ENCODE data around the gene SLC51A. TPM values are rescaled to one million over a fixed set of nuclear protein-coding genes. Genes with fewer than 3 reads are reported as not detected.

Gene SLC51A
- total RNA-seq, 1 donor from 2014 or later, result not detected

DNA sequence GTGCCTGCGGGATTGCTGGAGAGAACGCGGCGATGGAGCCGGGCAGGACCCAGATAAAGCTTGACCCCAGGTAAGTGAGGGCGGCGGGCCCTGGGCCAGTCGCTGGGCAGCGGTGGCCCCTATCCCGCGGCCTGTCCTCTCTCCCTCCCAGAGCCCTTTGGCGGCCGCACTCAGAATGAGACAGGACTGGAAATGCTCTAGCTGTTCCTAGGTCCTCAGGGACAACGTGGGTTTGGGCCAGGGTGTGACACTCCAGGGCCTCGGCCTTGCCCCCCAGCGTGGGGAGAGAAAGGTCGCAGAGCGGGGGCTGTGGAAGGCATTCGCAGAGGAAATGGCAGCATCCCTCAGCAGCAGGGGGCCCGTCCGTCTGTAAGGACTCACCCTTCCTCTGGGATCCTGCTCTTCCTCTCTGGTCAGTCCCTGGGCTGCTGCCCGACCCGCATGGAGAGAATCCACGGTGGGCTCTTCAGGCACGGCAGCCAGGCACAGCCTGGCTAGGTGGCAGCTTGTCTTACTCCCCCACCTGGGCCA lies 412 bp downstream of the SLC51A start:
- DNase-seq, result no peak

- DNase-seq, result no peak
Observed at GRCh38 chr3:196217307-196218154, 1.2 kb downstream of the SLC51A start.

DNA sequence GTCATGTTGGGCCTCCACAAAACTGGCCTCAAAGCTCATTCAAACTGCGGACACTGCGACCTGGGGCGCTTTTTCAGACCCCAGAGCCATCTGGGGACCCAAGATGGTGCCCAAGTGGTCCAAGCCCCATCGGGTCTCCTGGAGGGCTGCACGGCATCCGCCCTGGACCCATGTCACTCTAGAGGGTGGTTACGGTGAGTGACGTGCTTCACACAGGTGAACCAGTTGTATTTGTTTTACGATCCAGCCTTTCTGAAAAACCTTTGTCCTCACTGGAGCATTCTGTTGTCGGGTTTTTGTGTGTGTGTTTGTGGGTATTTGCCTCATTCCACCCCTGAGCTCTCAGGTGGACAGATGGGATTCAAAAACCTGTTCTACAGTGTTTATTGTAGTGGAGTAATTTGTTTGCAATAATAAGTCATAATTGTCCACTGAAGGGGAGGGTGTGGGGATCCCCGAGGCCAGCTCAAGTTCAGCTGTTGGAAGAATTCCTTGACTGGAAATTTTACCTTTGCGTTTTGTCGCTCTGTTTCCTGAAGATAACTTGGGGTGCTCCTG lies 1.9 kb downstream of the SLC51A start:
- DNase-seq, result no peak

DNA sequence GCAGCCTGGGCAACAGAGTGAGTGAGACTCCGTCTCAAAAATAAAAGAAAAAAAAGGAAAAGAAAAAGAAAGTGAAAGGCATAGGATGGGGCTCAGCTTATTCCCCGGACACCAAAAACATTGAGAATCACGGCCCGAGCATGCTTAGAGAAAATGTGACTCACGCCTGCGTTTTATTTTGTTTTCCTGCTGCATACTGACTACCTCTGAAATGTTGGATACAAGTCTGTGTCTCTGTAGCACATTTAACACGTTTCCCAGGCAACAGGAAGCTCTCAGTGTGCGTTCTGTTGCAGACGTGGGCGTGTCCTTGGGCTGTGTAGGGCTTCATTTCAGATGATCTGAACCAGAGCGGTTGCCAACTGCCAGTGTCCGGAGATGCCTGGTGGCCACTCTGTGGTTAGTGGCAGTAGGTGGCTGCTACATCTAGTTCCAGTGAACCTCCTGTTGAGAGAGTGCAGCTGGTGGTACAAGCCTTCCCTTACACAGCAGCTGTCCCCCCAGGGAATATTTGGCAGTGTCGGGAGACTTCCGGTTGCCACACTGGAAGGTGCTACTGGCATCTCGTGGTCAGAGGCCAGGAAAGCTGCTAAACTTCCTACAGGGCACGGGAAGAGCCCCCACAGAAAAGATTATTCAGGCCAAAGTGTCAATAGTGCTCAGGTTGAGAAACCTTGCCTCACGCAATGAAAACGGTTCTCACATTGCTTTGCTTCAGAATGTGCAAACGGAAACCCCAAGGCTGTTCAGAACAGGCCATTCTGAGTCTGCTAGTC lies 3.0 kb downstream of the SLC51A start:
- peak; percentile 61 for DNase-seq

DNA sequence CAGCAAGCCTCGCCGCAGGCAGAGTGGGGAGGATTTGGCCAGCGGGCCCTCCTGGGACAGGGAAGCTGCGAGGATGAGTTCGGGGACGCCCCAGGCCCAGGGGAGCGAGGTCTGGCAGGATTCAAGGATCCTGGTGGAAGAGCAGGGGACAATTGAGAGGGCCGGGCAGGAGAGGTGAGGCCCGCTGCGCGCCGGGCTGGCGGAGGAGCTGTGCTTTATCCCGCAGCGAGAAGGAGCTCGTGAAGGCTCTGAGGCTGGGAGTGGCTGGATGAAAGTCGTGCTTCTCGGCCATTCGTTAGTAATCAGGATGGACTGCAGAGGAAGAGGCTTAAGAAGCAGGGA lies 3.6 kb downstream of the SLC51A start:
- DNase-seq, result no peak

GRCh38 chr3:196220587-196220986 lies 4.3 kb downstream of the SLC51A start:
- no peak for DNase-seq

GRCh38 chr3:196220991-196221390 lies 4.7 kb downstream of the SLC51A start:
- DNase-seq, result no peak

GRCh38 chr3:196222876-196223595 lies 6.7 kb downstream of the SLC51A start:
- no peak for DNase-seq

GRCh38 chr3:196225086-196225485 lies 8.8 kb downstream of the SLC51A start:
- DNase-seq, result no peak

- no peak for DNase-seq
Observed at GRCh38 chr3:196225763-196226364, 9.5 kb downstream of the SLC51A start.

GRCh38 chr3:196227121-196227561 lies 10.8 kb downstream of the SLC51A start:
- DNase-seq, result no peak

GRCh38 chr3:196227629-196228493 lies 11.5 kb downstream of the SLC51A start:
- no peak for DNase-seq

DNA sequence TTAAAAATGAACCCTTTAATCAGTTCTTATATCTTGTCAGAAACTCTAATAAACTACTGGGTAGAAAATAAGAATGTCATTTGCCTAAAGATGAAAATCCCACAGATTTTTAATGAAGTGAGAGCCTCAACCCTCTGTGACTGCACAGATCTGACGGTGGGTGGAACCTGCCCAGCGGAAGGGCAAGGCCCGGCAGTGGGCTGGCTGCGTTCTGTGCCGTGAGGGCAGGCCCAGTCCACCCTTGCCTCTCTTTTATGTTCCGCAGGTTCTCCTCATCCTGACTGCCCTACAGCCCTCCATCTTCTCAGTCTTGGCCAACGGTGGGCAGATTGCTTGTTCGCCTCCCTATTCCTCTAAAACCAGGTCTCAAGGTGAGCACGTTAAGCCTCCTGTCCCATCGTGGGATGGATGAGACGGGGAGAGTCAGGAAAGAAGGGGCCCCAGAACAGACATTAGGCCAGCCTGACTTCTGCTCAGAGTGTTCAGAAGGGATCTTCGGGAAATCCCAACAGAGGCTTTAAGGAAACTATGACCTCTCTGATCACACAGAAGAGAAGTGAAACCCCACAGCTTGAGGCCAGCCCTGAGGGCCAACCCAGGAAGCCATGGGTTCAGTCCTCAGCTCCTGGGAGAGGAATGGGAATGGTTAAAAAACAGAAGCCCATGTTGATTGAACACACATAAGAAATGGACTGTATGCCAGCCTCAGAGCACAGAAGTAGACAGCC lies 16.0 kb downstream of the SLC51A start:
- DNase-seq, result no peak

GRCh38 chr3:196232882-196233251 lies 16.5 kb downstream of the SLC51A start:
- no peak for DNase-seq

DNA sequence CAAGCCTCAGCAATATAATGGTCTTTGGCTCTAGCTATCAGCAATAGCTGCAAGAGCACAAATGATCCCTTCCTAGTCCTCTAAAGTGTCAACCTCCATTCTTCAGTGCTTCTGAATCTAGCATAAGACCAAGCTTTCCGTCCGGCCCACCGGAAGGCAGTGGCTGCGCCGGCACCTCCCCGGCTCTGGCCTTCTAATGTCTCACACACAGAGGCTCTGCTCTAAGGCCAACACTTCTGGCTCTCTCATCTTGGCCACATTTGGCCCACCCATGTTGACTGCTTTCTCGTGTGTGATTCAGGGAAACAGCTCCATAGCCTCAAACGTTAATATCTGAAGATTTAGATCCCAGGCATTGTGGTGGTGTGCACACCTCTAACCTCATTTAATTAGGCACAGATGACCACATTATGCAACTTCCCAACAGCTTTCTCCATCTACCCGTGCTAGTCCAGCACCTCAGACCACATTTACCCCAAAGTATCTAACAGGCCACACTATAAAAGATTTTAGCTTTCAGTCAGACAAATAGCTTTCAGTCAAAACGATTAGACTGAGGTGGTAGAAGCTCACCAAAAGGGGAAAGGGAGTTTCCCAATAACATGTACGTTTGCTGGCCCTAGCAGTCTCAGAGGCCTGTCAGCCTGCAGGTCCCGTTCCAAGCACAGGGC lies 19.3 kb downstream of the SLC51A start:
- no peak for DNase-seq

GRCh38 chr3:196236223-196236622 lies 19.9 kb downstream of the SLC51A start:
- no peak for DNase-seq

DNA sequence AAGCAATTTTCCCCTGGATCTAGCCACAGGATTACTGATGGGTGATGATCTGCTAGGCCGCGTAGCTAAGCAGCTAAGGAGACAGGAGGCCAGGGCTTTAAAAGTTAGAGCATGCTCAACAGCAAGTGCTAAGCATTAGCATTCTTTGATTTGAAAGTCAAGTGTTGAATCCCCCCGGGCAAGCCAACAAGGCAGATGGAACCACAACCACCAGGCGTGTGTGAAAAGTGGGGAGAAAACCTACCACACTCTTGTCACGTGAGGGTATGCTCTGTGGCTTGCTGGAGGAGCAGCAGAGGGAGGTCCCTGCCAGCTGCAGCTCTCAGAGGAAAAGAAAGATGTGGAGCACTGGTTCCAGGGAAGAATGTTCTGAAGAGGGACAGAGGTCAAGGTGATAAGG lies 20.9 kb downstream of the SLC51A start:
- DNase-seq, result no peak

DNA sequence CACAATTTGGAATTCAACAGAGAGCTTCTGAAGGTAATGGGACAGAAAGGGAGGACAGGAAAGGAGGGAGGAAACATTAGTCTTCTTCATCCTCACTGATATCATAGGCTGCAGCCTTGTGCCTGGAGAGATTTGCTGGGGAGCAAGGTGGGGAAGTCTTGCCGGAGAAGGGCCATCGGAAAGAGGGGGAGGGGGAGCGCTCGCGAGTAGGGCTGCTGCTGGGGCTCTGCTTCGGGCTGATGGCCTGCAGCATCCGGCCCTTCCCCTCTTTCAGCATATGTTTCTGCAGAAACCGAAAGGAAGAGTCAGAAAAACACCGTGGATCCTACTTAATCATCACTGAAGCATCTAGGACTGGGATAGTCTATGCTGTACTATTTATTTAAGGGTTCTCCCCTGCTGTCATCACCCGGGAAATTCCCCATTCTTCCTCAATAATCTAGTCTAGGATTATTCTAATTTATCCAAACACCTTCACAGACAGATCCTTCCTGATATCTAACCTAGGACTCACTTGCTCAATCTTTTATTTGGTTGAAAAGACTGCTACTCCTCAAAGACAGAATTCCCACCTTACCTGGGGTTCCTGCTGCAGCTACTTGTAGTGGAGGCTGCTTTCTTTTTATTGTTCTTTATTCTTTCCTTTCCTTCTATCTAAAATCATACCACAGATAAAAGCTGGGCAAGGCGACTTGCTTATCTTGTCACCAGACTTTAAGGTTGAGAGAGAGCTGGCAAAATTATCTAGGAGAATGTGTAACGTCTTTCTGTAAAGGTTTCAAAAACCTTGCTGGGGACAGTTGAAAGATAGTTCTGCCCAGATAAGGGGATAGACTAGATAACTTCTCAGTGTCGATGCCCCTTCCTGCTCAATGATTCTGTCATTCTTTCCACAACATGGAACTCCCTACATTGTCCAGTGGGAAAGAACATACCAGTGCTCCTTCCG lies 22.6 kb downstream of the SLC51A start:
- DNase-seq, result no peak

DNA sequence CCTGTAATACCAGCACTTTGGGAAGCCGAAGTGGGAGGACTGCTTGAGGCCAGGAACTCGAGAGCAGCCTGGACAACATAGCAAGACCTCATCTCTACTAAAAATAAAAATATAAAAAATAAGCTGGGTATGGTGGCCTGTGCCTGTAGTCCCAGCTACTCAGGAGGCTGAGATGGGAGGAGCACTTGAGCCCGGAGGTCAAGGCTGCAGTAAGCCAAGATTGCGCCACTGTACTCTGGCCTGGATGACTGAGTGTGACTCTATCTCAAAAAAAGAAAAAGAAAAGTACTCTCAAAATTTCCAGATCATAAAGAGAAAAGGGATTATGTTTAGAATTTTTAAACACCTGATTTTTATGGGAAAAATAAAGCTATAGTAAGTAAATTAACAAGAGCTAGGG lies 24.1 kb downstream of the SLC51A start:
- no peak for DNase-seq

All from occipital lobe (tissue), 2 donors.